Measurements from ENCODE around the gene IRF9. TPM values are rescaled to one million over a fixed set of nuclear protein-coding genes. Genes with fewer than 3 reads are reported as not detected.

The IRF9 gene
- total and polyA plus RNA-seq, 2 of the 13 experiments (the other 11 are each of a cell fraction or from before 2014, with no cell fraction given) = 14.9 to 49.7 TPM

GRCh38 chr14:24114532-24115421 lies 46.3 kb upstream of the IRF9 start, which contains the start of the genes DCAF11 and NRL (continued):
- TF ChIP-seq ZNF407 (CRISPR knock-in tag; IDR thresholded peaks at IDR 0.05; ENCODE audit: not compliant biosample characterization) (peak; percentile 82), THYN1 (CRISPR knock-in tag; IDR thresholded peaks at IDR 0.05; ENCODE audit: borderline replicate concordance, low read depth) (0 out of 2 replicates have a peak, but pooled peaks have one; percentile 81), ZNF800 (CRISPR knock-in tag; IDR thresholded peaks at IDR 0.05) (peak; percentile 90), USF2 (IDR thresholded peaks at IDR 0.05; ENCODE audit: low read depth, low read length) (peak; percentile 94), USF2 (CRISPR knock-in tag; IDR thresholded peaks at IDR 0.05; ENCODE audit: borderline replicate concordance) (peak; percentile 98), ZNF136 (CRISPR knock-in tag; IDR thresholded peaks at IDR 0.05; ENCODE audit: low read depth) (peak; percentile 98), PRDM10 (CRISPR knock-in tag; IDR thresholded peaks at IDR 0.05; ENCODE audit: low read depth) (peak; percentile 88)

Data from HepG2 (cell line).